GM12801 (cell line): ENCODE measurements around the gene PDX1.

Experiments
- CTCF ChIP-seq: IDR thresholded peaks from one replicate; pipeline ENCODE4 v1.5.1; 2011; ENCODE audit warnings: control low read depth; ENCODE audit not compliant: insufficient read length; ENCODE audit errors: extremely low read depth

Gene PDX1

DNA sequence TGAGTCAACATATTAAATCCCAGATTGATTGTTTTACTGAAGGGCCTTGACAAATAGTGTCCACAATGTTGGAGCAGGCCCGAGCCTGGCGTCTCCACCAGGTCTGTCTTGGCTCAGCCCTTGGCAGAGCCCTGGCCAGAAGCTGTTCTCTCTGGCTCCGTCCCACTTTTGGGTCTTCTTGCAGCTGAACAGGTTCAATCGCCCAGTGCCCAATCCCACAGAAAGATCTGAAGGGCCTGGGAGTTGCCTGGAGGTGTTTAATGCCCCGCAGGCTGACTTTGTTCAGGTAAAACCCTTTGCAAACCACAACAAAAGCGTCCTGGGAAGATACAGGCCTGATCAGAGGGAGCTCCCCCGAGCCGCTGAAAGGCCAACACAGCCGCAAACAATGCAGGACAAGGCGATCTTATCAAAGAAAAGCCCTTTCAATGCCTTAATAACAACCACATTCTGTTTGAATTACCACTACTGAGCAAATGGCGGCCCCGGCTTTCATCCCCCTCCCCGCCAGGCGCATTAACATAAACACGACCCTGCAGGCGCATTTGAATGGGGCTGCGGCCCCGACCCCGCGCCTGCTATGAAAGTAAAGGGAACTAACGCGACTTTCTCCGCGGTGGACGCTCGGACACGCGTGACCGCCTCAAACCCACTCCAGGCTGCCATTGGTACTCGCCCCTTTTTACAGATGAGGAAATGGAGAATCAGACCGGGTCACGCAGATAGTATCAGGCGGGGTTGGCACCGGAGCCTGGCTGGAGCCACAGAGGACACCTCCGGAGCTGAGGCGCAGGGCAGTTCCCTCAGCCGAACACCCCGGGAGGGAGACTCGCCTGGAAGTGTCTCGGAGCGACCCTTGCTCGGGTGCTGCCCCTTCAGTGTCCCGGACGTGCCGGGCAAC is 46.2 kb downstream of the PDX1 start:
- TF ChIP-seq CTCF = no peak

DNA sequence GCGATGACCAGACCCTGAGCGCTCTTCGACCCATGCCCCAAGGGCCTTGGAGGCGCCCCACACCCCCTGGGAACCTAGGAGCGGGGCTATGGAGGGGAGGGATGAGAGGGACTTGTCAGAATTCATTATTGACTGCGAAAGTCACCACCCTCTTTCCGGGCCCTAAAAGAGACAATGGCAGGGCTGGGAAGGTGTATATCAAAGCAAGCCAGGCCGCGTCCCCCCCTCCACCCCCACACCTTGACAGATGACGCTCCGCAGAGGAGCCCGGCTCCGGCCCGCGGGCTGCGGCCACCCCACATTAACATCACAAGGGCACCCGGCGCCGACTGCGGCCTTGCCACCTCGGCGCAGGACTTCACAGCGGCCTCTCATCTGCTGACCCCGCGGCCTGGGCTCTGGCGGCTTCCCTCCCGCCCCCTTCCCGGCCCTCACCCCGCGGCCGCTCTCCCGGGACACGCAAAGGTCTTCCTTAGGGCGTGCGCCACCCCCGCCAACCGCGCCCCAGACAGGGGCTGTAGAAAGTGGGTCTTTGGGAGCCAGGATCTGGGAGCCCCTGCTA is 46.9 kb downstream of the PDX1 start:
- TF ChIP-seq CTCF = no peak

- TF ChIP-seq CTCF = no peak
Observed at GRCh38 chr13:27967203-27967735, 47.5 kb downstream of the PDX1 start.

DNA sequence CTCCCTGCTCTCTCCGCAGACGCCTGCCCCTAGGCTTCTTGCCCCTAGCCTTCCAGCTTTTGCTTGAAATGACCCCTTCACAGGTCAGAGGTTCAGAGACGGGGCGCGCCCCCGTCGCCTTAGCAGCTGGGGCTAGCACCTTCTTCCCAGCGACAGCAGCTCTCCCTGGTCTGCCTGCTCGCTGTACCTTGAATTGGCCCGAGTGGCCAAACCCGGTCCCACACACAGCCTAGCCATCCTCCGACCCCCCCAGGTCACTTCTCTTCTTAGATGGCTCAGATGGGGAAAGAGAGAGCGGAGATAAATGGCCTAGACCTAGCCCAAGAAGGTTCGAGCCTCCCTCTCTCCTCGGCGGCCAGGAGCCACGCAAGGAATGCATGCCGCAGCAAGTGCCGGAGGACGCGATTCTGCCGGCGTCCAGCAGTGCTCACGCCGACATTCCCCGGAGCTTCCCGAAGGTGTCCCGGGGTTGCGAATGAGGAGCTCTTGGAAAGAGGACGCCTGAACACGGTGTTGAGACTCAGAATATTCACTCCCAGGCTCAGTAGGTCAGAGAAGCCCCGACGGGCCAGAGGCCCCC is 48.0 kb downstream of the PDX1 start:
- no peak for TF ChIP-seq CTCF

- TF ChIP-seq CTCF = no peak
Observed at GRCh38 chr13:27968316-27969081, 48.7 kb downstream of the PDX1 start.

GRCh38 chr13:27969082-27969865 is 49.5 kb downstream of the PDX1 start, which contains the start of gene CDX2:
Gene CDX2 (minus strand): TSS chr13:27969315. CDS start chr13:27969006, 309 bp downstream.
- no peak for TF ChIP-seq CTCF
